Measurements from ENCODE around the gene FMN1.

DNA sequence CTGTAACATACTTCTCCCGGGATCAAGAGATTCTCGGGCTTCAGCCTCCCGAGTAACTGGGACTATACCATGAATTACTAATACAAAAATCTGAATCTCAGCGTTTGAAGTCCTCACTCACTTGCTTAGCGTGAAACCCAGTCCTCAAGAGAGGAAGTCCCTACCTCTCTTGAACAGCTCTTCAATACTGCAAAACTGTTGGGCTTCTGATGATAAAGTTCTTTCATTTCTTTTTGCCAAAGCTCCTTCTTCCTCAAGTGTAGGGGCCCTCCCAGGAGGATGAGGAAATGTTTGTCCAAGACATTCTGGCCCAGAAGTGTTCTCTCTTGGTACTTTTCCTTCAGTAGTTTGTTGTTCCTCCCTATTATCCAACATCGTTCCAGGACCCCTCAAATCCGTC, 48.5 kb downstream of the FMN1 start:
- TF ChIP-seq RCOR1 (IDR thresholded peaks at IDR 0.05; ENCODE audit: low read depth, low read length), result no peak
- TF ChIP-seq EP300 (IDR thresholded peaks at IDR 0.05), result no peak
- TF ChIP-seq, protein P1, sequence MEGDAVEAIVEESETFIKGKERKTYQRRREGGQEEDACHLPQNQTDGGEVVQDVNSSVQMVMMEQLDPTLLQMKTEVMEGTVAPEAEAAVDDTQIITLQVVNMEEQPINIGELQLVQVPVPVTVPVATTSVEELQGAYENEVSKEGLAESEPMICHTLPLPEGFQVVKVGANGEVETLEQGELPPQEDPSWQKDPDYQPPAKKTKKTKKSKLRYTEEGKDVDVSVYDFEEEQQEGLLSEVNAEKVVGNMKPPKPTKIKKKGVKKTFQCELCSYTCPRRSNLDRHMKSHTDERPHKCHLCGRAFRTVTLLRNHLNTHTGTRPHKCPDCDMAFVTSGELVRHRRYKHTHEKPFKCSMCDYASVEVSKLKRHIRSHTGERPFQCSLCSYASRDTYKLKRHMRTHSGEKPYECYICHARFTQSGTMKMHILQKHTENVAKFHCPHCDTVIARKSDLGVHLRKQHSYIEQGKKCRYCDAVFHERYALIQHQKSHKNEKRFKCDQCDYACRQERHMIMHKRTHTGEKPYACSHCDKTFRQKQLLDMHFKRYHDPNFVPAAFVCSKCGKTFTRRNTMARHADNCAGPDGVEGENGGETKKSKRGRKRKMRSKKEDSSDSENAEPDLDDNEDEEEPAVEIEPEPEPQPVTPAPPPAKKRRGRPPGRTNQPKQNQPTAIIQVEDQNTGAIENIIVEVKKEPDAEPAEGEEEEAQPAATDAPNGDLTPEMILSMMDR (IDR thresholded peaks at IDR 0.05), result no peak
- no peak for TF ChIP-seq RFX5 (IDR thresholded peaks at IDR 0.05)
- no peak for TF ChIP-seq POLR2A (IDR thresholded peaks at IDR 0.05; ENCODE audit: low read length)
- TF ChIP-seq KDM1A (IDR thresholded peaks at IDR 0.05; ENCODE audit: low read depth), result no peak
- TF ChIP-seq, protein P2, sequence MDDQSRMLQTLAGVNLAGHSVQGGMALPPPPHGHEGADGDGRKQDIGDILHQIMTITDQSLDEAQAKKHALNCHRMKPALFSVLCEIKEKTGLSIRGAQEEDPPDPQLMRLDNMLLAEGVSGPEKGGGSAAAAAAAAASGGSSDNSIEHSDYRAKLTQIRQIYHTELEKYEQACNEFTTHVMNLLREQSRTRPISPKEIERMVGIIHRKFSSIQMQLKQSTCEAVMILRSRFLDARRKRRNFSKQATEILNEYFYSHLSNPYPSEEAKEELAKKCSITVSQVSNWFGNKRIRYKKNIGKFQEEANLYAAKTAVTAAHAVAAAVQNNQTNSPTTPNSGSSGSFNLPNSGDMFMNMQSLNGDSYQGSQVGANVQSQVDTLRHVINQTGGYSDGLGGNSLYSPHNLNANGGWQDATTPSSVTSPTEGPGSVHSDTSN (IDR thresholded peaks at IDR 0.05), result no peak
- TF ChIP-seq RAD21 (conservative IDR thresholded peaks at IDR 0.05 in 1 of 2, IDR thresholded peaks at IDR 0.05 in 1 of 2), result no peak
- no peak for TF ChIP-seq HOXA7 (CRISPR knock-in tag; IDR thresholded peaks at IDR 0.05)

All from A549 (cell line).